GM12878 (cell line): ENCODE data around the gene SGTB. TPM values are rescaled to one million over a fixed set of nuclear protein-coding genes. Genes with fewer than 3 reads are reported as not detected.

Source experiments
- ATAC-seq: fragments of 200-7000 bp; cut with Tn5 transposase; 3 replicates; pipeline ENCODE4 v1.9.1; 2020; ENCODE audit warnings: mild to moderate bottlenecking, moderate library complexity
- BruUV-seq: library from RNA; stranded (reverse); fragments of 400-500 nt; replicated peaks from 2 replicates; lab custom pipeline; 2021; lab: Mats Ljungman, UMichigan
- CTCF ChIA-PET: fragments of 300-600 bp; sonication (Branson Sonifier 250); formaldehyde crosslinking; extraction: SDS; loops from one replicate; lab custom pipeline; 2021; ENCODE audit warnings: inconsistent platforms; lab: Yijun Ruan, JAX
- POLR2A ChIA-PET: fragments of 350-600 bp; formaldehyde crosslinking; extraction: SDS; loops from one replicate; lab custom pipeline; 2021; ENCODE audit warnings: inconsistent platforms; lab: Charles Lee
- RAD21 ChIA-PET: fragments of 300-600 bp; sonication (Branson Sonifier 250); formaldehyde crosslinking; loops from one replicate; lab custom pipeline; 2023; ENCODE audit warnings: antibody characterized with exemption; ENCODE audit not compliant: unreplicated experiment; lab: Charles Lee
- SMC1A ChIA-PET: fragments of 300-600 bp; sonication (Branson Sonifier 250); formaldehyde crosslinking; loops from one replicate; lab custom pipeline; 2023; ENCODE audit not compliant: unreplicated experiment, uncharacterized antibody; lab: Charles Lee
- DNase-seq: peaks from one replicate; pipeline ENCODE4 v3.0.0-alpha.2; 2011; ENCODE audit warnings: low read depth, low spot score
- FAIRE-seq: peaks from 3 replicates; lab custom pipeline; 2011; peaks lifted over from hg19 to GRCh38; lab: Jason Lieb, UNC
- H2AFZ ChIP-seq: 2 replicates; pipeline ENCODE4 v1.6.0; 2011; ENCODE audit warnings: low read depth, low read length, control low read depth; ENCODE audit not compliant: control insufficient read depth
- H3K27ac ChIP-seq: 2 replicates; pipeline ENCODE4 v1.5.1; 2011; ENCODE audit warnings: control low read depth; ENCODE audit not compliant: control insufficient read depth, insufficient read depth
- H3K27me3 ChIP-seq, 2 experiments: replicated peaks in 1 of 2; 2 replicates each; pipeline versions ENCODE4 v1.6.0 to v1.6.1; 2011; ENCODE audit warnings: low read length in 1 of 2; ENCODE audit not compliant: control insufficient read depth in 2 of 2, insufficient read depth in 2 of 2
- H3K36me3 ChIP-seq, 2 experiments: 2 replicates each; pipeline ENCODE4 v1.5.1; 2011; ENCODE audit warnings: low read length in 1 of 2; ENCODE audit not compliant: control insufficient read depth in 2 of 2, insufficient read depth in 2 of 2
- H3K4me1 ChIP-seq: 2 replicates; pipeline ENCODE4 v1.6.1; 2011; ENCODE audit warnings: mild to moderate bottlenecking, low read length, moderate library complexity, mixed read lengths; ENCODE audit not compliant: control insufficient read depth, insufficient read depth
- H3K4me2 ChIP-seq: 2 replicates; pipeline ENCODE4 v1.6.0; 2011; ENCODE audit warnings: control low read depth; ENCODE audit not compliant: control insufficient read depth, insufficient read depth
- H3K4me3 ChIP-seq: fragments of 200-600 bp; sonication (generic); 2 replicates; pipeline ENCODE4 v1.5.1; 2016
- H3K79me2 ChIP-seq: 2 replicates; pipeline ENCODE4 v1.6.0; 2011; ENCODE audit warnings: low read length; ENCODE audit not compliant: control insufficient read depth, insufficient read depth
- H3K9ac ChIP-seq: 2 replicates; pipeline ENCODE4 v1.8.0; 2011; ENCODE audit warnings: low read length, control low read depth, mixed read lengths; ENCODE audit not compliant: control insufficient read depth, insufficient read depth
- H3K9me3 ChIP-seq: replicated peaks from 3 replicates; pipeline ENCODE4 v1.5.1; 2011; ENCODE audit warnings: mild to moderate bottlenecking, low read length; ENCODE audit not compliant: control insufficient read depth, insufficient read depth
- H4K20me1 ChIP-seq: 2 replicates; pipeline ENCODE4 v1.6.0; 2011; ENCODE audit not compliant: control insufficient read depth, insufficient read depth
- BACH1 ChIP-seq: fragments of 450-650 bp; IDR thresholded peaks from 2 replicates; pipeline ENCODE4 v1.6.1; 2017; ENCODE audit warnings: mild to moderate bottlenecking, borderline replicate concordance
- CBFB ChIP-seq: IDR thresholded peaks from 2 replicates; pipeline ENCODE4 v1.6.1; 2016; ENCODE audit warnings: antibody characterized with exemption, low read depth
- CREB1 ChIP-seq: IDR thresholded peaks from 2 replicates; pipeline ENCODE4 v1.6.1; 2012; ENCODE audit warnings: low read depth, mild to moderate bottlenecking, inconsistent platforms
- KAT2A ChIP-seq: conservative IDR thresholded peaks from 2 replicates; pipeline ENCODE4 v1.6.1; 2011; ENCODE audit warnings: low read depth, low read length; ENCODE audit not compliant: control insufficient read depth
- MTA3 ChIP-seq: IDR thresholded peaks from 2 replicates; pipeline ENCODE4 v1.6.1; 2012; ENCODE audit warnings: low read length, inconsistent platforms, borderline replicate concordance
- NR2C1 ChIP-seq: fragments of 450-650 bp; IDR thresholded peaks from 2 replicates; pipeline ENCODE4 v1.6.1; 2017; ENCODE audit warnings: antibody characterized with exemption, mild to moderate bottlenecking, moderate library complexity
- PML ChIP-seq: IDR thresholded peaks from 2 replicates; pipeline ENCODE4 v1.6.1; 2012; ENCODE audit warnings: low read length, inconsistent platforms
- SMC3 ChIP-seq: IDR thresholded peaks from 2 replicates; pipeline ENCODE4 v1.6.1; 2011; ENCODE audit warnings: low read length, improper control_type of control experiment, borderline replicate concordance
- SRF ChIP-seq, 2 experiments: IDR thresholded peaks; 2 replicates each; pipeline ENCODE4 v1.6.1; 2011; ENCODE audit warnings: low read depth in 2 of 2, low read length in 2 of 2, mild to moderate bottlenecking in 1 of 2, moderate library complexity in 1 of 2
- STAT3 ChIP-seq: IDR thresholded peaks from 2 replicates; pipeline ENCODE4 v1.6.1; 2011; ENCODE audit warnings: low read depth, low read length, improper control_type of control experiment
- TCF7 ChIP-seq: IDR thresholded peaks from 2 replicates; pipeline ENCODE4 v1.6.1; 2014; ENCODE audit warnings: antibody characterized with exemption, borderline replicate concordance
- WGBS: methylation state at CpG from one replicate; pipeline ENCODE4 v1.1.6; 2016; ENCODE audit warnings: low lambda C conversion rate; ENCODE audit not compliant: insufficient replicate concordance, insufficient coverage; ENCODE audit errors: missing lambda C conversion rate; 5-methylcytosine and 5-hydroxymethylcytosine counted together
- in situ Hi-C: fragments of 300-500 bp; cut with MboI; formaldehyde crosslinking; loops from 9 replicates; pipeline ENCODE4 v1.14.3; 2018; ENCODE audit warnings: mixed read lengths
- intact Hi-C: fragments of 100-400 bp; cut with micrococcal nuclease; formaldehyde crosslinking; loops from one replicate; pipeline ENCODE4 v1.14.2; 2022; ENCODE audit not compliant: unreplicated experiment
- polyA plus RNA-seq, 11 experiments: library from polyadenylated mRNA; depleted of rRNA in 4 of 11; unstranded in 6 of 11; stranded (reverse) in 5 of 11; fragments of >200 nt; fragmentation: Nextera tagmentation in 4 of 11; fragmentation: Illumina TruSeq in 1 of 11; extraction: Ambion mirVana in 4 of 11; extraction: Trizol in 1 of 11; gene quantifications; 1 replicate in 1 of 11; 2 replicates in 10 of 11; pipeline versions ENCODE4 v1.2.1 to v1.2.3, GENCODE V29; 2011 to 2016; ENCODE audit warnings: inconsistent platforms in 2 of 11, missing spikeins in 2 of 11, low read depth in 1 of 11
- total RNA-seq, 4 experiments: library from RNA; depleted of rRNA in 3 of 4; stranded (reverse); fragments of >200 nt in 3 of 4; fragmentation: Illumina TruSeq in 1 of 4; extraction: Trizol in 1 of 4; gene quantifications; 2 replicates each; pipeline versions ENCODE4 v1.2.1 to v1.2.3, GENCODE V29; 2013 to 2021
- TF ChIP-seq, protein P1 (sequence below): fragments of 150-350 bp; IDR thresholded peaks from 2 replicates; pipeline ENCODE4 v1.6.1; 2016; ENCODE audit warnings: low read depth, low read length

Gene SGTB
- total and polyA plus RNA-seq, 10 of the 15 experiments (the other 5 are each of a cell fraction or from before 2014, with no cell fraction given): 1.0 to 7.8 (median 5.4) TPM

GRCh38 chr5:65766781-65767180, 44.9 kb upstream of the SGTB start:
- ChIA-PET POLR2A (no interaction called here), SMC1A (interaction anchor here (1.0 kb wide), 1 partner anchor 64 kb away, joined by 3 read pairs; no protein-coding TSS in a partner anchor), CTCF (no interaction called here), RAD21 (no interaction called here)
- TF ChIP-seq, protein P1, sequence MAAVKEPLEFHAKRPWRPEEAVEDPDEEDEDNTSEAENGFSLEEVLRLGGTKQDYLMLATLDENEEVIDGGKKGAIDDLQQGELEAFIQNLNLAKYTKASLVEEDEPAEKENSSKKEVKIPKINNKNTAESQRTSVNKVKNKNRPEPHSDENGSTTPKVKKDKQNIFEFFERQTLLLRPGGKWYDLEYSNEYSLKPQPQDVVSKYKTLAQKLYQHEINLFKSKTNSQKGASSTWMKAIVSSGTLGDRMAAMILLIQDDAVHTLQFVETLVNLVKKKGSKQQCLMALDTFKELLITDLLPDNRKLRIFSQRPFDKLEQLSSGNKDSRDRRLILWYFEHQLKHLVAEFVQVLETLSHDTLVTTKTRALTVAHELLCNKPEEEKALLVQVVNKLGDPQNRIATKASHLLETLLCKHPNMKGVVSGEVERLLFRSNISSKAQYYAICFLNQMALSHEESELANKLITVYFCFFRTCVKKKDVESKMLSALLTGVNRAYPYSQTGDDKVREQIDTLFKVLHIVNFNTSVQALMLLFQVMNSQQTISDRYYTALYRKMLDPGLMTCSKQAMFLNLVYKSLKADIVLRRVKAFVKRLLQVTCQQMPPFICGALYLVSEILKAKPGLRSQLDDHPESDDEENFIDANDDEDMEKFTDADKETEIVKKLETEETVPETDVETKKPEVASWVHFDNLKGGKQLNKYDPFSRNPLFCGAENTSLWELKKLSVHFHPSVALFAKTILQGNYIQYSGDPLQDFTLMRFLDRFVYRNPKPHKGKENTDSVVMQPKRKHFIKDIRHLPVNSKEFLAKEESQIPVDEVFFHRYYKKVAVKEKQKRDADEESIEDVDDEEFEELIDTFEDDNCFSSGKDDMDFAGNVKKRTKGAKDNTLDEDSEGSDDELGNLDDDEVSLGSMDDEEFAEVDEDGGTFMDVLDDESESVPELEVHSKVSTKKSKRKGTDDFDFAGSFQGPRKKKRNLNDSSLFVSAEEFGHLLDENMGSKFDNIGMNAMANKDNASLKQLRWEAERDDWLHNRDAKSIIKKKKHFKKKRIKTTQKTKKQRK: no peak
- TF ChIP-seq BACH1 (no peak), SRF (IDR thresholded peaks at IDR 0.05; ENCODE audit: low read depth in 2 of 2, low read length in 2 of 2) (no peak), PML (no peak), CBFB (no peak), NR2C1 (no peak), MTA3 (no peak), SMC3 (no peak), CREB1 (no peak), KAT2A (no peak), STAT3 (no peak), TCF7 (no peak)
- Histone ChIP-seq H4K20me1 (no peaks in the 10 kb centered on the region), H3K4me3 (no peak overlapping the region), H3K4me2 (no peak overlapping the region), H3K79me2 (no peaks in the 10 kb centered on the region), H3K9me3 (peaks cover 6% of the 10 kb centered on the region; the same call in 2 of the 3 replicates), H3K36me3 (no peaks in the 10 kb centered on the region; a peak in 1 of 4 replicates), H2AFZ (no peak overlapping the region), H3K27ac (no peak overlapping the region), H3K9ac (no peak overlapping the region), H3K4me1 (no peaks in the 10 kb centered on the region), H3K27me3 (no peaks in the 10 kb centered on the region)
- WGBS: 75% methylated on average over 2 of the region's 2 CpGs
- FAIRE-seq (no peak), DNase-seq (no peak), ATAC-seq (no peak)
- intact Hi-C loops: no loop called here
- in situ Hi-C loops: no loop called here
- no TSS peak for BruUV-seq
